ENCODE measurements around the gene DNAJB8.

The DNAJB8 gene

DNA sequence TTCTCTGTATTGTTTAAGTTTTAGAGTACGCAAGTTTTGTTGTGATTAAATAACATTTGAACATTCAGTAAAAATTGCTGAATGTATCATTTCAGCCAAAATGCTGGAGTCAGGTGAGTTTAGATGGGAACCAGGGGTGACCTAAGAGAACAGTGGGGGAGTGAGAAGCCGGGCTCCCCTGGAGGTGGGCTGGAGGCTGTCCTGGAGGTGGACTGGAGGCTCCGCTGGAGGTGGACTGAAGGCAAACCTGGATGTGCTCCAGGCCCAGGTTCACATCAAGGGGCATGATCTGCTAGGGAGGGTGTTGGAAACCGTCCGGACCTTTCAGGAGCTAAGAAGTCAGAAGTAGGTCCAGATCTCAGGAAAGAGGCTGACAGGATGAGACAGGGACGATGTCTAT is 23.7 kb downstream of the DNAJB8 start:
- no peak for DNase-seq (ENCODE audit: low read depth)
- no peak overlapping the region for H3K4me3 ChIP-seq (ENCODE audit: low read depth, low read length)
- TF ChIP-seq MYC (IDR thresholded peaks at IDR 0.05; ENCODE audit: low read depth, low read length) (no peak), POLR2A (IDR thresholded peaks at IDR 0.05; ENCODE audit: extremely low read depth, insufficient read length) (no peak), CTCF (IDR thresholded peaks at IDR 0.05; ENCODE audit: low read depth, low read length) (no peak)
- TF ChIP-seq, protein P1, sequence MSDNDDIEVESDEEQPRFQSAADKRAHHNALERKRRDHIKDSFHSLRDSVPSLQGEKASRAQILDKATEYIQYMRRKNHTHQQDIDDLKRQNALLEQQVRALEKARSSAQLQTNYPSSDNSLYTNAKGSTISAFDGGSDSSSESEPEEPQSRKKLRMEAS (IDR thresholded peaks at IDR 0.05; ENCODE audit: low read depth, low read length), result no peak

DNA sequence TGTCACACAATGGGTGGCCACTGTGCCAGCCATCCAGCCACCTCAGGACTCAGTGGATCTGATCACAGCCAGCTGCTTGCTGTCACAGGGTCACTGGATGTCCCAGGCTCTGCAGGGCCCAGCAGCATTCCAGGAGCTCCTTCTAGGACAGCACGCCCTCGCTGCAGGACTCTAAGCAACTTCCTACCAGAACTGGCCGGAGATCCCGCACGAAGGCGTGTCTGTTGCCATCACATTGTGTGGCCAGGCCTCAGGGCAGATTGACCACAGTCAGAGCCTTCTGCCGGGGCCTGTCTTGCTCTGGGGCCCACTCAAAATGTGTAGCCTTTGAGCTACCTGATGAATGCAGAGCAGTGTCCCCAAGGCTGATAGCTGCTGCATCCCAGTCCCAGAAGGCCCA is 24.6 kb downstream of the DNAJB8 start:
- no peak overlapping the region for H3K4me3 ChIP-seq (ENCODE audit: low read depth, low read length)
- no peak for DNase-seq (ENCODE audit: low read depth)
- TF ChIP-seq, protein P1 (IDR thresholded peaks at IDR 0.05; ENCODE audit: low read depth, low read length), result no peak
- TF ChIP-seq MYC (IDR thresholded peaks at IDR 0.05; ENCODE audit: low read depth, low read length) (no peak), CTCF (IDR thresholded peaks at IDR 0.05; ENCODE audit: low read depth, low read length) (no peak), POLR2A (IDR thresholded peaks at IDR 0.05; ENCODE audit: extremely low read depth, insufficient read length) (no peak)

GRCh38 chr3:128439226-128439625 is 27.5 kb downstream of the DNAJB8 start:
- DNase-seq (ENCODE audit: low read depth), result no peak
- TF ChIP-seq MYC (IDR thresholded peaks at IDR 0.05; ENCODE audit: low read depth, low read length) (no peak), POLR2A (IDR thresholded peaks at IDR 0.05; ENCODE audit: extremely low read depth, insufficient read length) (no peak), CTCF (IDR thresholded peaks at IDR 0.05; ENCODE audit: low read depth, low read length) (no peak)
- TF ChIP-seq, protein P1 (IDR thresholded peaks at IDR 0.05; ENCODE audit: low read depth, low read length), result no peak
- no peak overlapping the region for H3K4me3 ChIP-seq (ENCODE audit: low read depth, low read length)

DNA sequence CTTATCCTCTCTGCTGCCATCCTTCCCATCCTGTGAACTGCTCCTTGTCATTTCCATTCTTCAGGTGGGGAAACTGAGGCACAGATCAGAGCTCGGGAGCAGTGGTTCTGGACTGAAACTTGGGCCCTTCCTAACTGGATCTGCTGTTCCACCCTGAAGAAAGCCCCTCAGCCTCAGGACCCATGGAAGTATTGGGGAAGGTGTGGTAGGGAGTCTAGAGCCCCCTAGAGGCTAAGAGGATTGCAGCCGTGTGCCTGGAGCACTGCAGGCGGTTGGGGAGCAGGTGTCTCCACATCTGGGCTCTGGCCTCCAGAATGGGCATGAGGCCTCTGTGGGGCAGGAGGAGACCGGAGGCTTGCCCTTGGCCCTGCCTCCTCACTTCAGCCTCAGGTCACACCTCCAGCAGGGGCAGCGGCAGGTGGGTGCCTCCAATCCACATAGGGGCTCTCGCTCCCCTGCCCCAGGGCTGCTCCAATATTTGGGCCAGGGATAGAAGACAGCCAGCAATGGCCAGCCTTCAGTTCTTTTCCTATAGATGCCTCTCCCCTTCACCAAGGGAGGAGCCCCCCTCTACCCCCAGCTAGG is 28.1 kb downstream of the DNAJB8 start:
- DNase-seq (ENCODE audit: low read depth), result peak; percentile 35
- peak; percentile 70 for TF ChIP-seq CTCF (IDR thresholded peaks at IDR 0.05; ENCODE audit: low read depth, low read length)
- TF ChIP-seq MYC (IDR thresholded peaks at IDR 0.05; ENCODE audit: low read depth, low read length), result no peak
- no peak overlapping the region for H3K4me3 ChIP-seq (ENCODE audit: low read depth, low read length)

- TF ChIP-seq POLR2A (IDR thresholded peaks at IDR 0.05; ENCODE audit: extremely low read depth, insufficient read length), result no peak
- TF ChIP-seq CTCF (IDR thresholded peaks at IDR 0.05; ENCODE audit: low read depth, low read length), result no peak
- no peak overlapping the region for H3K4me3 ChIP-seq (ENCODE audit: low read depth, low read length)
- DNase-seq (ENCODE audit: low read depth), result no peak
These were observed 30.5 kb downstream of the DNAJB8 start for GRCh38 chr3:128436214-128436613.

GRCh38 chr3:128435561-128435960 is 31.1 kb downstream of the DNAJB8 start:
- no peak overlapping the region for H3K4me3 ChIP-seq (ENCODE audit: low read depth, low read length)
- DNase-seq (ENCODE audit: low read depth), result no peak
- TF ChIP-seq MYC (IDR thresholded peaks at IDR 0.05; ENCODE audit: low read depth, low read length), result no peak
- TF ChIP-seq POLR2A (IDR thresholded peaks at IDR 0.05; ENCODE audit: extremely low read depth, insufficient read length), result no peak
- TF ChIP-seq, protein P1 (IDR thresholded peaks at IDR 0.05; ENCODE audit: low read depth, low read length), result no peak
- no peak for TF ChIP-seq CTCF (IDR thresholded peaks at IDR 0.05; ENCODE audit: low read depth, low read length)

All from NB4 (cell line).